Stimulated activated CD4-positive, alpha-beta T cell treated with anti-CD3 and anti-CD28 coated beads, TNF-alpha, amount 100 ng/mL, for 24 hours (primary cell): Measurements from ENCODE around the gene SMIM31.

ENCODE experiments used
- DNase-seq, 3 experiments: peaks; one replicate each; pipeline ENCODE4 v3.0.0-alpha.2; 2020; ENCODE audit warnings: low read depth in 3 of 3

The SMIM31 gene

GRCh38 chr4:164753873-164754488, at the start of gene SMIM31:
TSS of gene SMIM31 (plus strand) at chr4:164754131. CDS start at chr4:164770444, 16,313 bp downstream.
- DNase-seq = no peak

GRCh38 chr4:164706675-164707074, 47.3 kb upstream of the SMIM31 start:
- no peak for DNase-seq

GRCh38 chr4:164716901-164717300, 37.0 kb upstream of the SMIM31 start:
- DNase-seq = no peak

- no peak for DNase-seq
These were observed 35.1 kb upstream of the SMIM31 start for GRCh38 chr4:164718827-164719226.

- no peak for DNase-seq
These were observed 28.9 kb upstream of the SMIM31 start for GRCh38 chr4:164725066-164725465.

- DNase-seq = no peak
These were observed 23.1 kb upstream of the SMIM31 start for GRCh38 chr4:164730705-164731393.

- peak; percentile 5 to 32 (median 14) for DNase-seq
These were observed 22.0 kb upstream of the SMIM31 start for GRCh38 chr4:164731827-164732474.

- no peak for DNase-seq
These were observed 19.4 kb upstream of the SMIM31 start for GRCh38 chr4:164734484-164734883.

GRCh38 chr4:164748375-164748774, 5.6 kb upstream of the SMIM31 start:
- DNase-seq = no peak

- no peak for DNase-seq
These were observed 1.5 kb downstream of the SMIM31 start for GRCh38 chr4:164755432-164755831.

GRCh38 chr4:164756686-164757085, 2.8 kb downstream of the SMIM31 start:
- no peak for DNase-seq

GRCh38 chr4:164761241-164761640, 7.3 kb downstream of the SMIM31 start:
- DNase-seq = no peak

GRCh38 chr4:164761746-164762275, 7.9 kb downstream of the SMIM31 start:
- DNase-seq = no peak

- no peak for DNase-seq
These were observed 11.2 kb downstream of the SMIM31 start for GRCh38 chr4:164765096-164765495.

- no peak for DNase-seq
These were observed 11.9 kb downstream of the SMIM31 start for GRCh38 chr4:164765833-164766232.

GRCh38 chr4:164768516-164768915, 14.6 kb downstream of the SMIM31 start:
- DNase-seq = no peak

- no peak for DNase-seq
These were observed 16.2 kb downstream of the SMIM31 start for GRCh38 chr4:164770010-164770724.

GRCh38 chr4:164771088-164771487, 17.2 kb downstream of the SMIM31 start:
- DNase-seq = no peak

GRCh38 chr4:164772076-164772475, 18.1 kb downstream of the SMIM31 start:
- no peak for DNase-seq

GRCh38 chr4:164779080-164779479, 25.1 kb downstream of the SMIM31 start:
- DNase-seq = no peak

GRCh38 chr4:164779811-164780216, 25.9 kb downstream of the SMIM31 start:
- DNase-seq = peak in 1 of 3 experiments; percentile 9

GRCh38 chr4:164780839-164781238, 26.9 kb downstream of the SMIM31 start:
- DNase-seq = no peak
